Smooth muscle cell (in vitro differentiated cells): Measurements from ENCODE around the gene METTL1. TPM values are rescaled to one million over a fixed set of nuclear protein-coding genes. Genes with fewer than 3 reads are reported as not detected.

ENCODE experiments used
- DNase-seq: peaks from one replicate; lab custom pipeline; 2025; ENCODE audit not compliant: unreplicated experiment; lab: John Stamatoyannopoulos, UW
- H2AFZ ChIP-seq: fragments of 200-600 bp; sonication (generic); 2 replicates; pipeline ENCODE4 v1.6.0; 2016; ENCODE audit warnings: antibody characterized with exemption, low read depth, mild to moderate bottlenecking
- H3F3A ChIP-seq: fragments of 200-600 bp; sonication (generic); 2 replicates; pipeline ENCODE4 v1.6.0; 2017; ENCODE audit warnings: antibody characterized with exemption, low read depth
- H3K27ac ChIP-seq: fragments of 200-600 bp; sonication (generic); 2 replicates; pipeline ENCODE4 v1.5.1; 2016; ENCODE audit warnings: low read depth, mild to moderate bottlenecking
- H3K27me3 ChIP-seq: fragments of 200-600 bp; sonication (generic); 2 replicates; pipeline ENCODE4 v1.6.1; 2016; ENCODE audit warnings: low read depth, mild to moderate bottlenecking
- H3K36me3 ChIP-seq: fragments of 200-600 bp; sonication (generic); 2 replicates; pipeline ENCODE4 v1.5.1; 2016; ENCODE audit warnings: low read depth
- H3K4me1 ChIP-seq: fragments of 200-600 bp; sonication (generic); 2 replicates; pipeline ENCODE4 v1.5.1; 2016; ENCODE audit warnings: low read depth
- H3K4me2 ChIP-seq: fragments of 200-600 bp; sonication (generic); 2 replicates; pipeline ENCODE4 v1.6.0; 2016; ENCODE audit warnings: mild to moderate bottlenecking
- H3K4me3 ChIP-seq: fragments of 200-600 bp; sonication (generic); 2 replicates; pipeline ENCODE4 v1.5.1; 2016; ENCODE audit warnings: mild to moderate bottlenecking
- H3K79me2 ChIP-seq: fragments of 200-600 bp; sonication (generic); 2 replicates; pipeline ENCODE4 v1.6.0; 2016; ENCODE audit warnings: low read depth, mild to moderate bottlenecking
- H3K9ac ChIP-seq: fragments of 200-600 bp; sonication (generic); 2 replicates; pipeline ENCODE4 v1.6.0; 2016; ENCODE audit warnings: low read depth
- H3K9me3 ChIP-seq: fragments of 200-600 bp; sonication (generic); replicated peaks from 2 replicates; pipeline ENCODE4 v1.5.1; 2016; ENCODE audit warnings: low read depth
- H4K20me1 ChIP-seq: fragments of 200-600 bp; sonication (generic); 2 replicates; pipeline ENCODE4 v1.6.0; 2016; ENCODE audit warnings: low read depth
- CTCF ChIP-seq: fragments of 200-600 bp; sonication (generic); IDR thresholded peaks from 2 replicates; pipeline ENCODE4 v1.5.1; 2017; ENCODE audit warnings: borderline replicate concordance, mild to moderate bottlenecking, antibody characterized with exemption; ENCODE audit not compliant: insufficient read depth, poor library complexity, severe bottlenecking
- whole genome bisulfite sequencing: methylation state at CpG from one replicate; pipeline ENCODE4 v1.1.7; 2016; ENCODE audit warnings: low lambda C conversion rate; 5-methylcytosine and 5-hydroxymethylcytosine counted together
- microRNA-seq: library from miRNA; unstranded; fragments of <30 nt; microRNA quantifications from one replicate; pipeline ENCODE4, GENCODE V29; 2016; ENCODE audit warnings: borderline number of aligned reads
- polyA plus RNA-seq: library from polyadenylated mRNA; unstranded; fragments of >200 nt; fragmentation: Nextera tagmentation; extraction: Ambion mirVana; gene quantifications from 2 replicates; pipeline ENCODE4 v1.2.1, GENCODE V29; 2016
- small RNA-seq: library from RNA; depleted of rRNA; stranded (forward); fragments of <200 nt; gene quantifications from one replicate; pipeline ENCODE3, GENCODE V24; 2014
- total RNA-seq: library from RNA; depleted of rRNA; stranded (reverse); fragments of >200 nt; gene quantifications from 2 replicates; pipeline ENCODE4 v1.2.3, GENCODE V29; 2014

Gene METTL1
- total and polyA plus RNA-seq, 2 experiments from 2014 or later = 4.1 to 20.3 TPM

DNA sequence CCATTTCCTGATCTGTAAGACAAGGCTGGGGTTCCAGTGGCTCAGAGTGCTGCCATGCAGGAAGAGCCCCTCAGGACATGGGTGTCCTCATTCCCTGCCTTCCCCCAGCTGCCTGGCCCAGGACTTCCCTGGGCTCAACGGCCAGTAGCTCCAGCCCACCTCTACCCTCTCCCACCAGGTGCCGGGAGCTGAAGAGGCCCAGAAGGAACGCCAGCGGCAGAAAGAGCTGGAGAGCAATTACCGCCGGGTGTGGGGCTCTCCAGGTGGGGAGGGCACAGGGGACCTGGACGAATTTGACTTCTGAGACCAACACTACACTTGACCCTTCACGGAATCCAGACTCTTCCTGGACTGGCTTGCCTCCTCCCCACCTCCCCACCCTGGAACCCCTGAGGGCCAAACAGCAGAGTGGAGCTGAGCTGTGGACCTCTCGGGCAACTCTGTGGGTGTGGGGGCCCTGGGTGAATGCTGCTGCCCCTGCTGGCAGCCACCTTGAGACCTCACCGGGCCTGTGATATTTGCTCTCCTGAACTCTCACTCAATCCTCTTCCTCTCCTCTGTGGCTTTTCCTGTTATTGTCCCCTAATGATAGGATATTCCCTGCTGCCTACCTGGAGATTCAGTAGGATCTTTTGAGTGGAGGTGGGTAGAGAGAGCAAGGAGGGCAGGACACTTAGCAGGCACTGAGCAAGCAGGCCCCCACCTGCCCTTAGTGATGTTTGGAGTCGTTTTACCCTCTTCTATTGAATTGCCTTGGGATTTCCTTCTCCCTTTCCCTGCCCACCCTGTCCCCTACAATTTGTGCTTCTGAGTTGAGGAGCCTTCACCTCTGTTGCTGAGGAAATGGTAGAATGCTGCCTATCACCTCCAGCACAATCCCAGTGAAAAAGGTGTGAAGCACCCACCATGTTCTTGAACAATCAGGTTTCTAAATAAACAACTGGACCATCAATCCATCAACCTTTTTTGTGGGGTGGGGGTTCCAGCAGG, 51.0 kb downstream of the METTL1 start:
- DNase-seq = no peak

DNA sequence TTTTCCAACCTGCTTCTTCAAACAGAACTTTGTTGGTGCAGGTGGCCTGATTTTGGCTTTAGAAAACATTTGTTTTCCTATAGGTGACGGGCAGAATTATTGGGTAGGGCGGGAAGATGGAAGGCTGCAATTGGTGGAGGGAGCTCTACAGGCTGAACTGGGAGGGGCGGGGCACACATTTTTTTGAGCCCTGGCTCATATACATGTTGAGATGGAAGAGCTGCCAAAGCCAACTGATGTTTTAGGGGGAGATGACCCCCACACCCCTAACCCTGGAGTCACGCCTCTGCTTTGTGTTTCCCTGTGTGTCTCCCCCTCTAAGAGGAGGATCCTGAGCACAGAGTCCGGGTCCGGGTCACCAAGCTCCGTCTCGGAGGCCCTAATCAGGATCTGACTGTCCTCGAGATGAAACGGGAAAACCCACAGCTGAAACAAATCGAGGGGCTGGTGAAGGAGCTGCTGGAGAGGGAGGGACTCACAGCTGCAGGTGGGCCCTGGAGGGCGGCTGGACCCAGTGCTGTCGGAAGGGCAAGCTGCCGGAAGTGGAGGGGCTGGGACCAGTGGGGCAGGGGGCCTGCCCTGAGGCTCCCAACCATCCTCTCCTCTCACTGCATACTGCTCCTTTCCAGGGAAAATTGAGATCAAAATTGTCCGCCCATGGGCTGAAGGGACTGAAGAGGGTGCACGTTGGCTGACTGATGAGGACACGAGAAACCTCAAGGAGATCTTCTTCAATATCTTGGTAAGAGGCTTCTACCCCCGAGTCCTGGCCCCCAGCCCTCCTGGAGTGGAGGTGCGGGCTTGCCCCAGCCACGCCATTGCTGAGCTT, 51.9 kb downstream of the METTL1 start:
- Histone ChIP-seq H3K27me3 (peaks cover 7% of the 10 kb centered on the region), H3K4me2 (no peak overlapping the region), H3K79me2 (no peaks in the 10 kb centered on the region), H3K27ac (no peak overlapping the region), H3K4me3 (no peak overlapping the region), H3K4me1 (no peaks in the 10 kb centered on the region), H3K36me3 (no peaks in the 10 kb centered on the region), H3K9ac (no peak overlapping the region), H4K20me1 (no peaks in the 10 kb centered on the region), H3F3A (no peaks in the 10 kb centered on the region), H2AFZ (no peak overlapping the region), H3K9me3 (no peaks in the 10 kb centered on the region)
- no peak for TF ChIP-seq CTCF
- DNase-seq = no peak
- WGBS = 95% methylated on average over 19 of the region's 20 CpGs

More for the DNA sequence above, 51.0 kb downstream of the METTL1 start:
- no peak overlapping the region for H2AFZ ChIP-seq
- WGBS = 89% methylated on average over 11 of the region's 11 CpGs
- no peak overlapping the region for H3K27ac ChIP-seq
- H3K4me2 ChIP-seq = no peak overlapping the region
- no peaks in the 10 kb centered on the region for H3K36me3 ChIP-seq
- H3F3A ChIP-seq = no peaks in the 10 kb centered on the region
- no peaks in the 10 kb centered on the region for H3K79me2 ChIP-seq
- no peak for TF ChIP-seq CTCF
- no peak overlapping the region for H3K4me3 ChIP-seq
- H3K4me1 ChIP-seq = no peaks in the 10 kb centered on the region
- peaks cover 14% of the 10 kb centered on the region for H3K27me3 ChIP-seq
- H3K9me3 ChIP-seq = no peaks in the 10 kb centered on the region
- no peak overlapping the region for H3K9ac ChIP-seq
- no peaks in the 10 kb centered on the region for H4K20me1 ChIP-seq

DNA sequence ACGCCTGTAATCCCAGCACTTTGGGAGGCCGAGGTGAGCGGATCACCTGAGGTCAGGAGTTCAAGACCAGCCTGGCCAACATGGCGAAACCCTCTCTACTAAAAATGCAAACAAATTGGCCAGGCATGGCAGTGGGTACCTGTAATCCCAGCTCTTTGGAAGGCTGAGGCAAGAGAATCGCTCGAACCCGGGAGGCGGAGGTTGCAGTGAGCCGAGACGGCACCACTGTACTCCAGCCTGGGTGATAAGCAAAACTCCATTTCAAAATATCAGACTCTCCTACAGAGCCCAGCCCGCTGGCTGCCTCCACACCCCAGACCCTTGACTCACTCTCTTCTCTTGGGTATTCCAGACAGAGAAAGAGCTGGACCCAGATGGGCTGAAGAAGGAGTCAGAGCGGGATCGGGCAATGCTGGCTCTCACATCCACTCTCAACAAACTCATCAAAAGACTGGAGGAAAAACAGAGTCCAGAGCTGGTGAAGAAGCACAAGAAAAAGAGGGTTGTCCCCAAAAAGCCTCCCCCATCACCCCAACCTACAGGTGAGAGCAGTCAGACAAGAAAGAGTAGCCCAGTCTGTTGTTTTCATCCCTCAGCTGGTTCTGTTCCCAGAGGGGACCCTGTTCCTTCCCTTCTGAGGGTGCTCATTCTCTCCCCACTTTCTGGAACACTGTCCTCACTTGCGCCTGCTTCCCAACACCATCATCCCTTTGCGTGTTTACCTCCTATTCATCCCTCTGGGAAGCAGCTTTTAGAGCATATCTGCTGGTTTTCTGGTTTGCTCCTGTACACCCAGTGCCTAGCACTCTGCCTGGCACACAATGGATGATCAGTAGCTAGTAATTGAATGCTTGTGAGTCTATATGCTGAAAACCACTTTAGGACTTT, 53.0 kb downstream of the METTL1 start:
- Histone ChIP-seq H2AFZ (no peak overlapping the region), H3K36me3 (no peaks in the 10 kb centered on the region), H3K27me3 (no peaks in the 10 kb centered on the region), H3K9me3 (no peaks in the 10 kb centered on the region), H3K4me2 (no peak overlapping the region), H3F3A (no peaks in the 10 kb centered on the region), H3K4me3 (no peak overlapping the region), H3K27ac (no peak overlapping the region), H4K20me1 (no peaks in the 10 kb centered on the region), H3K4me1 (no peaks in the 10 kb centered on the region), H3K79me2 (no peaks in the 10 kb centered on the region), H3K9ac (no peak overlapping the region)
- WGBS = 98% methylated on average over 15 of the region's 15 CpGs
- TF ChIP-seq CTCF = no peak
- DNase-seq = no peak

Small RNA genes within 50 kb of the gene (microRNA-seq; reads per million reads assigned to microRNA genes)
- not detected for gene MIR6759

Small RNA genes within 50 kb of the gene (small RNA-seq; reads per million reads assigned to genes)
- gene RNU6-1083P = not detected

Other genes with a start within 250 kb of the METTL1 start
- 3.7 and 9.1 TPM in 2 replicates for gene MBD6, start 249.3 kb downstream of the METTL1 start, total RNA-seq
- gene MBD6, start 249.3 kb downstream of the METTL1 start, polyA plus RNA-seq = 11.7 and 18.4 TPM in 2 replicates
- gene DCTN2, start 224.9 kb downstream of the METTL1 start, total RNA-seq = 88.0 and 107 TPM in 2 replicates
- gene DCTN2, start 224.9 kb downstream of the METTL1 start, polyA plus RNA-seq = 119 and 127 TPM in 2 replicates
- 2.2 and 2.8 TPM in 2 replicates for gene KIF5A, start 222.1 kb downstream of the METTL1 start, total RNA-seq
- 0.34 and 0.53 TPM in 2 replicates for gene KIF5A, start 222.1 kb downstream of the METTL1 start, polyA plus RNA-seq
- gene PIP4K2C, start 180.9 kb downstream of the METTL1 start, total RNA-seq = 39.5 and 53.8 TPM in 2 replicates
- 33.3 and 41.1 TPM in 2 replicates for gene PIP4K2C, start 180.9 kb downstream of the METTL1 start, polyA plus RNA-seq
- 28.9 and 29.4 TPM in 2 replicates for gene DTX3, start 167.3 kb downstream of the METTL1 start, total RNA-seq
- 43.0 and 48.2 TPM in 2 replicates for gene DTX3, start 167.3 kb downstream of the METTL1 start, polyA plus RNA-seq
- gene ARHGEF25, start 160.7 kb downstream of the METTL1 start, total RNA-seq = 13.9 and 18.5 TPM in 2 replicates
- gene ARHGEF25, start 160.7 kb downstream of the METTL1 start, polyA plus RNA-seq = 1.5 and 3.8 TPM in 2 replicates
- gene B4GALNT1, start 138.9 kb downstream of the METTL1 start, total RNA-seq = 1.7 and 1.8 TPM in 2 replicates
- 2.1 and 5.6 TPM in 2 replicates for gene B4GALNT1, start 138.9 kb downstream of the METTL1 start, polyA plus RNA-seq
- 236 and 374 TPM in 2 replicates for gene OS9, start 78.0 kb downstream of the METTL1 start, total RNA-seq
- 162 and 179 TPM in 2 replicates for gene OS9, start 78.0 kb downstream of the METTL1 start, polyA plus RNA-seq
- gene AGAP2, start 33.4 kb downstream of the METTL1 start, total RNA-seq = not detected in 2 replicates
- gene AGAP2, start 33.4 kb downstream of the METTL1 start, polyA plus RNA-seq = not detected in 2 replicates
- gene TSPAN31, start 27.1 kb downstream of the METTL1 start, total RNA-seq = 68.0 and 105 TPM in 2 replicates
- 48.6 and 55.1 TPM in 2 replicates for gene TSPAN31, start 27.1 kb downstream of the METTL1 start, polyA plus RNA-seq
- gene CDK4, start 19.8 kb downstream of the METTL1 start, total RNA-seq = 144 and 158 TPM in 2 replicates
- 215 and 235 TPM in 2 replicates for gene CDK4, start 19.8 kb downstream of the METTL1 start, polyA plus RNA-seq
- 6.5 and 8.6 TPM in 2 replicates for gene MARCHF9, start 17.0 kb downstream of the METTL1 start, total RNA-seq
- gene MARCHF9, start 17.0 kb downstream of the METTL1 start, polyA plus RNA-seq = 3.7 and 6.8 TPM in 2 replicates
- gene CYP27B1, start 5.0 kb downstream of the METTL1 start, total RNA-seq = 0.81 and 0.90 TPM in 2 replicates
- gene CYP27B1, start 5.0 kb downstream of the METTL1 start, polyA plus RNA-seq = 1.3 and 1.7 TPM in 2 replicates
- 6.2 and 8.0 TPM in 2 replicates for gene EEF1AKMT3, start 509 bp upstream of the METTL1 start, total RNA-seq
- 9.0 and 9.9 TPM in 2 replicates for gene EEF1AKMT3, start 509 bp upstream of the METTL1 start, polyA plus RNA-seq
- 14.5 and 16.8 TPM in 2 replicates for gene TSFM, start 10.7 kb upstream of the METTL1 start, total RNA-seq
- 24.0 and 28.5 TPM in 2 replicates for gene TSFM, start 10.7 kb upstream of the METTL1 start, polyA plus RNA-seq
- 7.0 and 17.1 TPM in 2 replicates for gene AVIL, start 46.6 kb upstream of the METTL1 start, total RNA-seq
- 1.2 and 9.1 TPM in 2 replicates for gene AVIL, start 46.6 kb upstream of the METTL1 start, polyA plus RNA-seq
- gene CTDSP2, start 74.6 kb upstream of the METTL1 start, total RNA-seq = 77.4 and 86.7 TPM in 2 replicates
- gene CTDSP2, start 74.6 kb upstream of the METTL1 start, polyA plus RNA-seq = 61.7 and 62.0 TPM in 2 replicates
- gene ATP23, start 169.5 kb upstream of the METTL1 start, total RNA-seq = 2.7 and 3.9 TPM in 2 replicates
- gene ATP23, start 169.5 kb upstream of the METTL1 start, polyA plus RNA-seq = 9.8 and 10.4 TPM in 2 replicates